Measurements from ENCODE around the gene LINGO3.

Gene LINGO3

DNA sequence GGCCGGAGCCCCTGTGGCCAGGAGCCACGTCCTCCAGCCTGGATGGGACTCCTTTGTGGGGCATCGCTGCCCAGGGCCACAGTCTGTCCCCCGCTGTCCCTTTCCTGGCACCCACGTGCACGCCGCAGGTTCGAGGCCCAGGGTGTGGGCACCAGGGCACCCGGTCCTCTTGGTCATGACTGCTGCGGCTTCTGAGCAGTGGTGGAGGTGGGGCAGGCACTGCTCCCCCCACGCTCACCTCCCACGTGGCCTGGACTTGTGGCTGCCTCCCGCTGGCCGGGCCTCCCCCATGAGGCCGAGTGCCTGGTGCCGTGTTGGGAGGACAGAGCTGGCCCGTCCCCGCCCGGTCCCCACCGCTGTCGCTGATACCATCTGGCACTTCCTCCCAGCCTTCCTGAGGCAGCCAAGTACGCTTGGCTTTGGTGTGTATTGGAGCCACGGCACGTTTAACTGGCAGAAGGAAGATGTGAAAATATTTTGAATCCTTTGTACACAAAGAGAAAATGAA, 33.3 kb upstream of the LINGO3 start:
- no peak overlapping the region for H3K27ac Mint-ChIP-seq
- peaks cover 2% of the 10 kb centered on the region for H3K27me3 Mint-ChIP-seq (ENCODE audit: low read depth, poor library complexity)
- H3K36me3 Mint-ChIP-seq (ENCODE audit: low read depth): peaks cover 6% of the 10 kb centered on the region
- peaks cover 21% of the 10 kb centered on the region for H3K4me1 Mint-ChIP-seq
- DNase-seq: no peak
- TF ChIP-seq, protein P1, sequence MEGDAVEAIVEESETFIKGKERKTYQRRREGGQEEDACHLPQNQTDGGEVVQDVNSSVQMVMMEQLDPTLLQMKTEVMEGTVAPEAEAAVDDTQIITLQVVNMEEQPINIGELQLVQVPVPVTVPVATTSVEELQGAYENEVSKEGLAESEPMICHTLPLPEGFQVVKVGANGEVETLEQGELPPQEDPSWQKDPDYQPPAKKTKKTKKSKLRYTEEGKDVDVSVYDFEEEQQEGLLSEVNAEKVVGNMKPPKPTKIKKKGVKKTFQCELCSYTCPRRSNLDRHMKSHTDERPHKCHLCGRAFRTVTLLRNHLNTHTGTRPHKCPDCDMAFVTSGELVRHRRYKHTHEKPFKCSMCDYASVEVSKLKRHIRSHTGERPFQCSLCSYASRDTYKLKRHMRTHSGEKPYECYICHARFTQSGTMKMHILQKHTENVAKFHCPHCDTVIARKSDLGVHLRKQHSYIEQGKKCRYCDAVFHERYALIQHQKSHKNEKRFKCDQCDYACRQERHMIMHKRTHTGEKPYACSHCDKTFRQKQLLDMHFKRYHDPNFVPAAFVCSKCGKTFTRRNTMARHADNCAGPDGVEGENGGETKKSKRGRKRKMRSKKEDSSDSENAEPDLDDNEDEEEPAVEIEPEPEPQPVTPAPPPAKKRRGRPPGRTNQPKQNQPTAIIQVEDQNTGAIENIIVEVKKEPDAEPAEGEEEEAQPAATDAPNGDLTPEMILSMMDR (IDR thresholded peaks at IDR 0.05): no peak
- no peak overlapping the region for H3K4me3 Mint-ChIP-seq
- no peaks in the 10 kb centered on the region for H3K9me3 Mint-ChIP-seq

DNA sequence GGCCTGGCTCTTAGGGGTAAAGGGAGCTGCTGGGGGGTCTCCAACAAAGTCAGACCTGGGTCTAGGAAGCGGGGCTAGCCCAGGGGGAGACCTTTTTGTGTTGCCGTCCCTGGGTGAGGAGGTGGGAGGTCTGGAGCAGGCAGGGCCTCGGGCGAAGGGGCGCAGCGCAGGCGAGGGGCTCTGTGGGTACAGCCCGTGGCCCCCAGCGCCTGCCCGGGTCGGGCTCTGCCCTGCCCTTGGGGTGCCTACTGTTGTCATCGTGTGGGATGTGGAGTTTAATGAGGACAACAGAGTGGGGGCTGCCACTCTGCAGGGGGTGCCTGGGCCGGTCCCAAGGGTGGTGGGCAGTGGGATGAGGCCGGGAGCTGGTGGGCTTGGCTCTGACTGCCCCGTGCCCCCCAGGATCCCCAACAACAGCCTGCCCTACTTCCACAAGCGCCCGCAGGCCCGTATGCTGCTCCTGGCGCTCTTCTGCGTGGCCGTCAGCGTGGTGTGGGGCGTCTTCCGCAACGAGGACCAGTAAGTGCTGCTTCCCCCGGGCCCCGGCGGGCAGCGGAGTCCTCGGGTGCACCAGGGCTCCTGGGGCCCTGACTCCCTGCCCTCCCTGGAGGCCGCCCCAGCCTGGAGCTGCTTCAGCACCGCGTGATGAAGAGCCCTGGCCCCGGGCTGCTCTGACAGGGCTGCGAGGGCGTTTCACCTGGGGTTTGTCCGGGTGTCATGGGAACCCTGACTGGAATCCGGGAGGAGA, 32.7 kb upstream of the LINGO3 start:
- DNase-seq: no peak
- H3K9me3 Mint-ChIP-seq: no peaks in the 10 kb centered on the region
- TF ChIP-seq, protein P1 (IDR thresholded peaks at IDR 0.05): no peak

GRCh38 chr19:2339644-2340310, 31.8 kb upstream of the LINGO3 start:
- peaks cover 9% of the 10 kb centered on the region for H3K36me3 Mint-ChIP-seq (ENCODE audit: low read depth)
- TF ChIP-seq, protein P1 (IDR thresholded peaks at IDR 0.05): no peak
- H3K27ac Mint-ChIP-seq: no peak overlapping the region
- no peak for DNase-seq
- no peaks in the 10 kb centered on the region for H3K9me3 Mint-ChIP-seq
- H3K27me3 Mint-ChIP-seq (ENCODE audit: low read depth, poor library complexity): peaks cover 2% of the 10 kb centered on the region
- H3K4me1 Mint-ChIP-seq: peaks cover 24% of the 10 kb centered on the region
- no peak overlapping the region for H3K4me3 Mint-ChIP-seq

More for the DNA sequence above, 32.7 kb upstream of the LINGO3 start:
- Mint-ChIP-seq H3K27me3 (ENCODE audit: low read depth, poor library complexity) (peaks cover 2% of the 10 kb centered on the region), H3K27ac (no peak overlapping the region), H3K36me3 (ENCODE audit: low read depth) (peaks cover 7% of the 10 kb centered on the region), H3K4me1 (peaks cover 24% of the 10 kb centered on the region), H3K4me3 (no peak overlapping the region)

DNA sequence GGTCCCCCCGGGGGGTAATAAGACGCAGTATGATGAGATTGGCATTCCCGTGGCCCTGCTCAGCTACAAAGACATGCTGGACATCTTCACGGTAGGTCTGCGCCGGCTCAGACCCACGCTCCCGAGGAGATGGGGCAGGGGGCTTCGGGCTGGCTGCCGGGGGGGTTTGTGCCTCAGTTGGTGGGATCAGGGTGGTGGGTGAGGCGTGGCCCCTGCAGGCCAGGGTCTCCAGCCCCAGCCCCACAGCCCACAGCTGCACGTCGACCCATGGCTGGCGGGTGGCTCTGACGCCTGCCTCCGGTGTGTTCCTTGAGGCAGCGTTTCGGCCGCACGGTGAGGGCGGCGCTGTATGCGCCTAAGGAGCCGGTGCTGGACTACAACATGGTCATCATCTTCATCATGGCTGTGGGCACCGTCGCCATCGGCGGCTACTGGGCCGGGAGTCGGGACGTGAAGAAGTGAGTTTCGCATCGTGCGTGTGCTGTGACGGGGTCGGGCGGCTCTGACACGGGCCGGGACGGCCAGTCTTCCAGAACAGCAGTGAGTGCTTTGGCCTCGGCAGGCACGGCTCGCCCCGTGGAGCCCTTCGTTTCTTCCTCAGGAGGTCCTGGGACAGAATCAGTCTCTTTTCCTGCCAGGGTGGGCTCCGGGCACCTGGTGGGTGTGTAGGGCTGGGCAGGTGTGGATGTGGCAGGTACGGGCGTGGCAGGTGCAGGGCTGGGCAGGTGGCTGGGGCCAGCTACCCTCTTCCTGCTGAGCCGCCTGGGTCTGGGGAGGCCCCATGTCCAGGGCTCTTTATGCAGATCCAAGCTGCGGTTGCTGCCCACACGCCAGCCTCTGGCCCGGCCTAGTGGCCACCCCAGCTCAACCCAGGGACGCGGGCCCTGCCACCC, 31.0 kb upstream of the LINGO3 start:
- Mint-ChIP-seq H3K27me3 (ENCODE audit: low read depth, poor library complexity) (peaks cover 2% of the 10 kb centered on the region), H3K9me3 (no peaks in the 10 kb centered on the region), H3K4me3 (no peak overlapping the region), H3K4me1 (peaks cover 24% of the 10 kb centered on the region), H3K36me3 (ENCODE audit: low read depth) (peaks cover 9% of the 10 kb centered on the region), H3K27ac (peak overlapping the region; percentile 78)
- no peak for DNase-seq
- TF ChIP-seq, protein P1 (IDR thresholded peaks at IDR 0.05): no peak

- Mint-ChIP-seq H3K27ac (no peak overlapping the region), H3K27me3 (ENCODE audit: low read depth, poor library complexity) (peaks cover 2% of the 10 kb centered on the region), H3K9me3 (no peaks in the 10 kb centered on the region), H3K36me3 (ENCODE audit: low read depth) (peaks cover 9% of the 10 kb centered on the region), H3K4me1 (peaks cover 32% of the 10 kb centered on the region), H3K4me3 (no peak overlapping the region)
- TF ChIP-seq, protein P1 (IDR thresholded peaks at IDR 0.05): no peak
- DNase-seq: no peak
These were observed 30.2 kb upstream of the LINGO3 start for GRCh38 chr19:2338055-2338615.

Measured in nephron progenitor cell (in vitro differentiated cells).